HG03196 (cell line): ENCODE measurements around the gene RPS6KA2.
"Not testable (repeated sequence)": the region's sequence is repeated elsewhere in the genome, so short reads cannot be mapped to it uniquely, and the experiment has no call there.

Source experiments
- ATAC-seq: cut with Tn5 transposase; IDR thresholded peaks from one replicate; pipeline ENCODE4 v1.9.1; 2021; ENCODE audit not compliant: unreplicated experiment

Gene RPS6KA2

GRCh38 chr6:166595949-166596348 is 31.1 kb downstream of the RPS6KA2 start:
- ATAC-seq = no peak

- ATAC-seq = no peak
Observed at GRCh38 chr6:166595061-166595780, 31.8 kb downstream of the RPS6KA2 start.

- no peak for ATAC-seq
Observed at GRCh38 chr6:166592821-166593220, 34.2 kb downstream of the RPS6KA2 start.

DNA sequence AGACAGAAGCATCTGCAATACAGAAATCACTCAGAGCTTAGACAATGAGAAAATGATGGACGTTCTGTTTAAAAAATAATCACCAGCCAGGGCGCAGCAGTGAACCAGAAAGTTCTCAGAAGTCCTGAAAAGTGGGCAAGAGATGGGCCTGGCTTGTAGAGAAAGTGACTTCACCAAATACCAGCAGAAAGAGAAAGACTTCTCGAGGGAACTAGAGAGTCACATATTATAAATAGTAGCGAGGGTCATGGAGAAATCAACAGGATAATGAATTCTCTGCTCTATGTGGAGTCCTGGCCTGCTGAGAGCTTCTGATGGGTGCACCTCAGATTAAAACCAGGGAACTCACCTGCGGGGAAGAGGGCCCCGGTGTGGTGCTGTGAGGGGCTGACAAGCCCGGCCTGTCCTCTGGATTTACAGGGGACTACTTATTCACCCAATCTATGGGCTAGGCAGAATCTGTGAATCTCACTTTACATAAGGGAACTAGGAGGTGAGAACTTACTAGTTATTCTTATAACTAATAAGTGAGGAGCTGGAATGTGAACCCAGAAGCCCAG is 35.0 kb downstream of the RPS6KA2 start:
- ATAC-seq = no peak

- ATAC-seq = no peak
Observed at GRCh38 chr6:166591026-166591425, 36.0 kb downstream of the RPS6KA2 start.

GRCh38 chr6:166589786-166590574 is 37.1 kb downstream of the RPS6KA2 start:
- no peak for ATAC-seq

DNA sequence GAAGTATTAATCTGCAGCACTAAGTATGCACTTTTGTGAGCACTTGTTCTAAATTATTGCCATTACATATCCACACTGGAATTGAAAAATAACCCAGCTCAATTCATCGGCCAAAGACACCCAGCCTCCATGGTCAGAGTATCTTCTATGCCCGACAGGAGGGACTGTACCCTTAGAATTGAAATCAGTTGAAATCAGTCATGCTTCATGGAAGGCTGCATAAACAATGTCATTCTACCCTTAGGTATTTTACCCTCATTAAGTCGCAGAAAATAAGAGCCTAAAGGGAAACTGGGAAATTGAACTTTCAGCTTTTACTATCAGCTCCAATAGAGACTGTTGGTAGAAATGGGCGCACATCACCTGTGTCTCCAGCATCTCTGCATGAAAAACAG is 37.7 kb downstream of the RPS6KA2 start:
- ATAC-seq = peak; percentile 29

GRCh38 chr6:166588691-166589336 is 38.2 kb downstream of the RPS6KA2 start:
- ATAC-seq = peak; percentile 31

- peak; percentile 66 for ATAC-seq
Observed at GRCh38 chr6:166587631-166588413, 39.2 kb downstream of the RPS6KA2 start.

GRCh38 chr6:166586424-166587156 is 40.5 kb downstream of the RPS6KA2 start, which contains the start of gene RAMACL:
TSS of gene RAMACL (minus strand) at chr6:166586678. CDS start at chr6:166586477, 201 bp downstream.
- peak; percentile 57 for ATAC-seq

- no peak for ATAC-seq
Observed at GRCh38 chr6:166584853-166585429, 42.1 kb downstream of the RPS6KA2 start.

- no peak for ATAC-seq
Observed at GRCh38 chr6:166584155-166584554, 42.9 kb downstream of the RPS6KA2 start.

- ATAC-seq = no peak
Observed at GRCh38 chr6:166583230-166583965, 43.7 kb downstream of the RPS6KA2 start.

- ATAC-seq = no peak
Observed at GRCh38 chr6:166582258-166582657, 44.8 kb downstream of the RPS6KA2 start.

DNA sequence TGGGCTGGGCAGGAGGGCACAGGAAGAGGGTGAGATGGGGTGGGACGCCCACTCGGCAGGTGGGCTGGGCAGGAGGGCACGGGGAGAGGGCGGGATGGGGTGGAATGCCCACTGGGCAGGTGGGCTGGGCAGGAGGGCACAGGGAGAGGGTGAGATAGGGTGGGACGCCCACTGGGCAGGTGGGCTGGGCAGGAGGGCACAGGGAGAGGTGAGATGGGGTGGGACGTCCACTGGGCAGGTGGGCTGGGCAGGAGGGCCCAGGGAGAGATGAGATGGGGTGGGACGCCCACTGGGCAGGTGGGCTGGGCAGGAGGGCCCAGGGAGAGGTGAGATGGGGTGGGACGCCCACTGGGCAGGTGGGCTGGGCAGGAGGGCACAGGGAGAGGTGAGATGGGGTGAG is 45.2 kb downstream of the RPS6KA2 start:
- not testable (repeated sequence) for ATAC-seq

DNA sequence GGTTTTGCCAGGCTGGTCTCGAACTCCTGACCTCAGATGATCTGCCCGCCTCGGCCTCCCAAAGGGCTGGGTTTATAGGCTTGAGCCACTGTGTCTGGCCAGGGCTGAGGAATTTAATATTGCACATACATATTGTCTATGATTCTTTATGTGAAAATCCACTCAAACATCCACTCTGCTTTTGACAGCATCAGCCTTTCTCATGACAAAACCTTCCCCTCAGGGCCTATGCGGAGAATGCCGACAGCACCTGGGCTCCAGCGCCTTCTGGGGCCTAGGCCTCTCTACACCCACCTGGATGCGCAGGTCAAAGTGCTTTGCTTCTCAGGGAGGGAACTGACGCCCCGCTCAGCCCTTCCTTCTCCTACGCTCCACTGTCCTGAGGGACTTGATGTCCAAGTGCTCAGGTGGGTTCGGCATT is 46.0 kb downstream of the RPS6KA2 start:
- no peak for ATAC-seq

GRCh38 chr6:166580076-166581050 is 46.7 kb downstream of the RPS6KA2 start:
- ATAC-seq = no peak
